Measurements from ENCODE around the gene USP54.

The USP54 gene

DNA sequence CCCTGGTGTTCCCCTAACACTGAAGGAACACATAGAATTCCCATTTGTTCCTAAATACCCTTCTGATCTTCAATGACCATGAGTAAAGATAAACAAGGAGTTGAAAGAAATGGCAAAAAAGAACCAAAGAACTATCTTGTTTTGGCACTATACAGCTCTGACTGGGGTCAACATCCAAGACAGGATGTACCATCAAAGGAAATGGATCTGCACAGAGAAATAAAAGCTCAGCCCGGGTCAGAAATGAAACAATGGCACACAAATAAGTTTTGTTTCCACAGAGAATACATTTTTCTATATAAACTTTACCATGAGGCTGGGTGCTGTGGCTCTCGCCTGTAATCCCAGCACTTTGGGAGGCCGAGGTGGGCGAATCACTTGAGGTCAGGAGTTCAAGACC, 18.0 kb upstream of the USP54 start:
- H3K79me2 ChIP-seq, result peaks cover 18% of the 10 kb centered on the region
- TF ChIP-seq CTCF (IDR thresholded peaks at IDR 0.05), result no peak
- no peaks in the 10 kb centered on the region for H3K27me3 ChIP-seq (ENCODE audit: control insufficient read depth, insufficient read depth, low read length)
- no peak overlapping the region for H2AFZ ChIP-seq
- H3K27ac ChIP-seq, result no peak overlapping the region
- no peaks in the 10 kb centered on the region for H3K9me3 ChIP-seq (ENCODE audit: control insufficient read depth, low read length)
- H3K9ac ChIP-seq, result no peak overlapping the region
- H3K4me2 ChIP-seq (ENCODE audit: low read length), result no peak overlapping the region
- H3K36me3 ChIP-seq (ENCODE audit: control insufficient read depth, insufficient read depth, low read length), result no peaks in the 10 kb centered on the region
- no peak overlapping the region for H3K4me3 ChIP-seq (ENCODE audit: low read depth, low read length)
- no peaks in the 10 kb centered on the region for H3K4me1 ChIP-seq

- no peak overlapping the region for H3K4me2 ChIP-seq (ENCODE audit: low read length)
- no peak overlapping the region for H3K4me3 ChIP-seq (ENCODE audit: low read depth, low read length)
- H3K27ac ChIP-seq, result peak overlapping the region; percentile 48
- no peaks in the 10 kb centered on the region for H3K9me3 ChIP-seq (ENCODE audit: control insufficient read depth, low read length)
- no peak overlapping the region for H2AFZ ChIP-seq
- no peak overlapping the region for H3K9ac ChIP-seq
- H3K36me3 ChIP-seq (ENCODE audit: control insufficient read depth, insufficient read depth, low read length), result no peaks in the 10 kb centered on the region
- no peak for TF ChIP-seq CTCF (IDR thresholded peaks at IDR 0.05)
- no peaks in the 10 kb centered on the region for H3K27me3 ChIP-seq (ENCODE audit: control insufficient read depth, insufficient read depth, low read length)
- H3K4me1 ChIP-seq, result peaks cover 5% of the 10 kb centered on the region
- peaks cover 23% of the 10 kb centered on the region for H3K79me2 ChIP-seq
Observed at GRCh38 chr10:73601486-73601921, 10.4 kb upstream of the USP54 start.

- no peaks in the 10 kb centered on the region for H3K36me3 ChIP-seq (ENCODE audit: control insufficient read depth, insufficient read depth, low read length)
Observed at GRCh38 chr10:73597346-73597745, 6.2 kb upstream of the USP54 start.

GRCh38 chr10:73593812-73594211, 2.7 kb upstream of the USP54 start:
- peaks cover 7% of the 10 kb centered on the region for H3K4me1 ChIP-seq
- no peaks in the 10 kb centered on the region for H3K27me3 ChIP-seq (ENCODE audit: control insufficient read depth, insufficient read depth, low read length)
- H3K9me3 ChIP-seq (ENCODE audit: control insufficient read depth, low read length), result no peaks in the 10 kb centered on the region
- peaks cover 30% of the 10 kb centered on the region for H3K79me2 ChIP-seq
- H2AFZ ChIP-seq, result no peak overlapping the region
- no peak overlapping the region for H3K4me3 ChIP-seq (ENCODE audit: low read depth, low read length)
- no peak for TF ChIP-seq CTCF (IDR thresholded peaks at IDR 0.05)
- H3K4me2 ChIP-seq (ENCODE audit: low read length), result no peak overlapping the region
- H3K27ac ChIP-seq, result no peak overlapping the region
- no peaks in the 10 kb centered on the region for H3K36me3 ChIP-seq (ENCODE audit: control insufficient read depth, insufficient read depth, low read length)
- H3K9ac ChIP-seq, result no peak overlapping the region

More at GRCh38 chr10:73597346-73597745, 6.2 kb upstream of the USP54 start:
- Histone ChIP-seq H3K27me3 (ENCODE audit: control insufficient read depth, insufficient read depth, low read length) (no peaks in the 10 kb centered on the region), H3K4me2 (ENCODE audit: low read length) (no peak overlapping the region), H3K4me3 (ENCODE audit: low read depth, low read length) (no peak overlapping the region), H3K4me1 (peaks cover 8% of the 10 kb centered on the region), H2AFZ (no peak overlapping the region), H3K9ac (no peak overlapping the region), H3K79me2 (peaks cover 31% of the 10 kb centered on the region), H3K27ac (no peak overlapping the region), H3K9me3 (ENCODE audit: control insufficient read depth, low read length) (no peaks in the 10 kb centered on the region)
- TF ChIP-seq CTCF (IDR thresholded peaks at IDR 0.05), result no peak

DNA sequence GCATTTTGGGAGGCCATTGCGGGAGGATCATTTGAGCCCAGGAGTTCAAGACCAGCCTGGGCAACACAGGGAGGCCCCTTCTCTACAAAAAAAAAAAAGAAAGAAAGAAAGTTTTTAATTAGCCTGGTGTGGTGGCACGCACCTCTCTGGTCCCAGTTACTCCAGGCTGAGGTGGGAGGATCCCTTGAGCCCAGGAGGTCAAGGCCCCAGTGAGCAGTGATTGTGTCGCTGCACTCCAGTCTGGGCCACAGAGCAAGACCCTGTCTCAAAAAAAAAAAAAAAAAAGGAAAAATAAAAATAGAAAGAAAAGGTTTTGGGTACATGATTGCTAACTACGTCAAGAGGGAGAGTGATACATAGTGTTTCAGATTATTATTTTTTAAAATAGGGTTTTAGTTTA, 2.0 kb upstream of the USP54 start:
- Histone ChIP-seq H3K9ac (no peak overlapping the region), H3K27me3 (ENCODE audit: control insufficient read depth, insufficient read depth, low read length) (no peaks in the 10 kb centered on the region), H3K36me3 (ENCODE audit: control insufficient read depth, insufficient read depth, low read length) (no peaks in the 10 kb centered on the region), H3K79me2 (peaks cover 27% of the 10 kb centered on the region), H3K27ac (no peak overlapping the region), H3K9me3 (ENCODE audit: control insufficient read depth, low read length) (no peaks in the 10 kb centered on the region), H2AFZ (no peak overlapping the region), H3K4me3 (ENCODE audit: low read depth, low read length) (no peak overlapping the region), H3K4me1 (peaks cover 7% of the 10 kb centered on the region), H3K4me2 (ENCODE audit: low read length) (no peak overlapping the region)
- no peak for TF ChIP-seq CTCF (IDR thresholded peaks at IDR 0.05)

All from parathyroid adenoma (tissue), 2 donors.